CD14-positive monocyte (primary cell): ENCODE measurements around the gene SLC32A1. TPM values are rescaled to one million over a fixed set of nuclear protein-coding genes. Genes with fewer than 3 reads are reported as not detected.
A peak's percentile ranks its signal among the peaks of the same experiment; 100 is the strongest.

ENCODE experiments used
- DNase-seq, 3 donors: peaks; one replicate each; pipeline ENCODE4 v3.0.0-alpha.2; 2011 to 2022
- H2AFZ ChIP-seq: 2 replicates; pipeline ENCODE4 v1.6.0; 2012; ENCODE audit warnings: mild to moderate bottlenecking, low read depth, low read length, inconsistent platforms; ENCODE audit not compliant: insufficient read depth, poor library complexity, severe bottlenecking
- H3K27ac ChIP-seq, 2 donors: 1 replicate in 1 of 2; 2 replicates in 1 of 2; pipeline ENCODE4 v1.5.1; 2012 to 2013; ENCODE audit warnings: low read length in 2 of 2, control low read depth in 1 of 2, inconsistent platforms in 1 of 2, low read depth in 1 of 2, mild to moderate bottlenecking in 1 of 2
- H3K27me3 ChIP-seq, 2 donors: one replicate each; pipeline versions ENCODE4 v1.6.0 to v1.6.1; 2011 to 2013; ENCODE audit warnings: low read length in 2 of 2; ENCODE audit not compliant: control insufficient read depth in 2 of 2, insufficient read depth in 2 of 2
- H3K36me3 ChIP-seq, 2 donors: replicated peaks in 1 of 2; 1 replicate in 1 of 2; 2 replicates in 1 of 2; pipeline versions ENCODE4 v1.5.1 to v1.6.1; 2012 to 2013; ENCODE audit warnings: low read length in 2 of 2, control low read depth in 1 of 2, inconsistent platforms in 1 of 2, mild to moderate bottlenecking in 1 of 2; ENCODE audit not compliant: insufficient read depth in 2 of 2, control insufficient read depth in 1 of 2
- H3K4me1 ChIP-seq, 2 donors: 1 replicate in 1 of 2; 2 replicates in 1 of 2; pipeline versions ENCODE4 v1.5.1 to v1.6.1; 2012 to 2013; ENCODE audit warnings: low read length in 2 of 2, control low read depth in 1 of 2, inconsistent platforms in 1 of 2, mild to moderate bottlenecking in 1 of 2, moderate library complexity in 1 of 2; ENCODE audit not compliant: insufficient read depth in 2 of 2, control insufficient read depth in 1 of 2
- H3K4me2 ChIP-seq: replicated peaks from 2 replicates; pipeline ENCODE3; 2012; ENCODE audit warnings: low read length, moderate library complexity, mild to moderate bottlenecking; ENCODE audit not compliant: poor library complexity, severe bottlenecking; ENCODE audit errors: extremely low read depth
- H3K4me3 ChIP-seq, 3 experiments: fragments of 200-600 bp in 1 of 3; sonication (generic) in 1 of 3; replicated peaks in 1 of 3; 1 replicate in 2 of 3; 2 replicates in 1 of 3; pipeline ENCODE4 v1.5.1; 2011 to 2013; ENCODE audit warnings: low read length in 3 of 3, mild to moderate bottlenecking in 3 of 3, control low read depth in 2 of 3, low read depth in 2 of 3, inconsistent platforms in 1 of 3, moderate library complexity in 1 of 3
- H3K79me2 ChIP-seq: 2 replicates; pipeline ENCODE4 v1.6.0; 2012; ENCODE audit warnings: mild to moderate bottlenecking, control low read depth, inconsistent platforms, low read length, moderate library complexity; ENCODE audit not compliant: insufficient read depth
- H3K9ac ChIP-seq: 2 replicates; pipeline ENCODE4 v1.6.0; 2017; ENCODE audit warnings: low read length, mild to moderate bottlenecking; ENCODE audit not compliant: insufficient read depth, poor library complexity, severe bottlenecking
- H3K9me3 ChIP-seq, 2 donors: replicated peaks in 1 of 2; 1 replicate in 1 of 2; 2 replicates in 1 of 2; pipeline versions ENCODE4 v1.5.1 to v1.6.1; 2012 to 2013; ENCODE audit warnings: low read length in 2 of 2, control low read depth in 1 of 2; ENCODE audit not compliant: control insufficient read depth in 1 of 2, insufficient read depth in 1 of 2
- H4K20me1 ChIP-seq: 2 replicates; pipeline ENCODE4 v1.6.0; 2012; ENCODE audit warnings: mild to moderate bottlenecking, low read length, control low read depth, moderate library complexity; ENCODE audit not compliant: insufficient read depth
- H3K27ac Mint-ChIP-seq, 7 donors: one replicate each; pipeline ENCODE4 v1.8.0; 2020; ENCODE audit warnings: mild to moderate bottlenecking in 7 of 7, mixed read lengths in 7 of 7, moderate library complexity in 6 of 7, inconsistent platforms in 2 of 7
- H3K27me3 Mint-ChIP-seq, 3 donors: one replicate each; pipeline ENCODE4 v1.8.0; 2021 to 2022; ENCODE audit warnings: low read depth in 3 of 3, mild to moderate bottlenecking in 3 of 3, mixed read lengths in 3 of 3, moderate library complexity in 3 of 3, inconsistent platforms in 1 of 3
- H3K36me3 Mint-ChIP-seq, 2 donors: one replicate each; pipeline ENCODE4 v1.8.0; 2020; ENCODE audit warnings: mixed read lengths in 2 of 2, inconsistent platforms in 1 of 2, mild to moderate bottlenecking in 1 of 2
- H3K4me1 Mint-ChIP-seq: one replicate; pipeline ENCODE4 v1.8.0; 2020; ENCODE audit warnings: mild to moderate bottlenecking, mixed read lengths
- H3K4me3 Mint-ChIP-seq, 2 donors: one replicate each; pipeline ENCODE4 v1.8.0; 2020; ENCODE audit warnings: mild to moderate bottlenecking in 2 of 2, mixed read lengths in 2 of 2, moderate library complexity in 1 of 2
- H3K9me3 Mint-ChIP-seq, 7 donors: one replicate each; pipeline ENCODE4 v1.8.0; 2020 to 2022; ENCODE audit warnings: mixed read lengths in 7 of 7, mild to moderate bottlenecking in 6 of 7, moderate library complexity in 6 of 7, inconsistent platforms in 2 of 7
- CTCF ChIP-seq: fragments of 200-600 bp; IDR thresholded peaks from one replicate; pipeline ENCODE4 v1.8.0; 2022; ENCODE audit warnings: antibody characterized with exemption, mild to moderate bottlenecking
- WGBS: methylation state at CpG from one replicate; pipeline ENCODE4 v1.1.5; 2013; ENCODE audit warnings: missing lambda C conversion rate; ENCODE audit not compliant: insufficient coverage; 5-methylcytosine and 5-hydroxymethylcytosine counted together
- intact Hi-C, 2 donors: fragments of 100-400 bp; cut with micrococcal nuclease; formaldehyde crosslinking; loops; one replicate each; pipeline versions ENCODE4 v1.15.0 to v1.15.1; 2023
- polyA plus RNA-seq, 3 donors: library from polyadenylated mRNA; depleted of rRNA in 1 of 3; unstranded in 2 of 3; stranded (reverse) in 1 of 3; fragments of 300-500 nt in 2 of 3; fragments of >200 nt in 1 of 3; fragmentation: Illumina TruSeq in 2 of 3; gene quantifications; 1 replicate in 2 of 3; 2 replicates in 1 of 3; pipeline ENCODE4 v1.2.3, GENCODE V29; 2012 to 2021

The SLC32A1 gene
- polyA plus RNA-seq, 3 donors = not detected

DNA sequence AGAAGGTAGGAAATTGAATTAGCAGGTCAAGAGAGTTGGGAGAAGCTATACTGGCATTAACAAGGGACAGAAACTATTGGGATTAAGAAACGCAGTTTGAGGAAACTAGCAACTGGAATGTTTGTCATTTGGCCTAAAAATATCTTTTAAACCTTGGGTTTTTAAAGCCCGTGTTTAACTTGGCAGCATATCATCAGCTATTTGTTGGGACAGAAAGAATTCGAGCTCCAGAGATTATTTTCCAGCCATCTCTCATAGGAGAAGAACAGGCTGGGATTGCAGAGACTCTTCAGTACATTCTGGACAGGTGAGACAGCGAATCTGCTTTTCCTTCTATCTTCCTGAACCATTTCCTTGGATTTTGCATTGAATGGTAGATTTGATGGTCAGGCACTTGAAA is 41.8 kb downstream of the SLC32A1 start:
- WGBS = no CpG with 5 or more reads among the region's 4 CpGs
- Histone ChIP-seq H3K27ac (no peak overlapping the region), H3K9ac (no peak overlapping the region), H3K9me3 (no peaks in the 10 kb centered on the region), H4K20me1 (no peaks in the 10 kb centered on the region), H3K4me3 (no peak overlapping the region), H3K27me3 (no peaks in the 10 kb centered on the region), H2AFZ (no peak overlapping the region), H3K4me1 (peaks cover 4 to 12% of the 10 kb centered on the region in 2 donors), H3K36me3 (peaks cover 70 to 95% of the 10 kb centered on the region in 2 donors), H3K4me2 (no peak overlapping the region), H3K79me2 (no peaks in the 10 kb centered on the region)
- no peak overlapping the region for H3K27ac Mint-ChIP-seq
- no peak overlapping the region for H3K4me3 Mint-ChIP-seq
- no peak for TF ChIP-seq CTCF
- H3K36me3 Mint-ChIP-seq = peaks cover 86 to 94% of the 10 kb centered on the region in 2 donors
- DNase-seq = no peak
- no peaks in the 10 kb centered on the region for H3K9me3 Mint-ChIP-seq
- H3K27me3 Mint-ChIP-seq = no peaks in the 10 kb centered on the region
- intact Hi-C loops = no loop called here
- H3K4me1 Mint-ChIP-seq = peaks cover 19% of the 10 kb centered on the region

- no peak overlapping the region for H3K4me3 ChIP-seq
- peak overlapping the region in 2 of 7 donors; percentile 54 to 61 for H3K27ac Mint-ChIP-seq
- no peak overlapping the region for H3K4me2 ChIP-seq
- H3K79me2 ChIP-seq = no peaks in the 10 kb centered on the region
- H3K4me1 ChIP-seq = no peaks in the 10 kb centered on the region
- 95% methylated on average over 6 of the region's 13 CpGs for WGBS
- H3K36me3 ChIP-seq = peaks cover 86 to 98% of the 10 kb centered on the region in 2 donors
- intact Hi-C loops = no loop called here
- no peak overlapping the region for H2AFZ ChIP-seq
- H4K20me1 ChIP-seq = no peaks in the 10 kb centered on the region
- H3K9me3 Mint-ChIP-seq = peaks cover 0 to 17% (median 8%) of the 10 kb centered on the region in 7 donors
- no peak for TF ChIP-seq CTCF
- H3K27ac ChIP-seq = no peak overlapping the region
- no peak for DNase-seq
- peaks cover 2 to 5% of the 10 kb centered on the region in 2 donors for H3K9me3 ChIP-seq
- no peak overlapping the region for H3K9ac ChIP-seq
- peaks cover 2% of the 10 kb centered on the region for H3K4me1 Mint-ChIP-seq
- no peaks in the 10 kb centered on the region for H3K27me3 ChIP-seq
- peaks cover 0 to 2% (median 1%) of the 10 kb centered on the region in 3 donors for H3K27me3 Mint-ChIP-seq
- H3K4me3 Mint-ChIP-seq = no peak overlapping the region
- peaks cover 87 to 97% of the 10 kb centered on the region in 2 donors for H3K36me3 Mint-ChIP-seq
Observed at GRCh38 chr20:38769376-38770295, 45.4 kb downstream of the SLC32A1 start.
